Renal cortical epithelial cell (primary cell): ENCODE results near the gene DCUN1D1. TPM values are rescaled to one million over a fixed set of nuclear protein-coding genes. Genes with fewer than 3 reads are reported as not detected.

Experiments used
- DNase-seq: peaks from one replicate; pipeline ENCODE4 v3.0.0-alpha.2; 2011; ENCODE audit warnings: low read depth
- total RNA-seq: library from RNA; depleted of rRNA; stranded (reverse); fragments of >200 nt; gene quantifications from 2 replicates; pipeline ENCODE4 v1.2.3, GENCODE V29; 2014

Gene DCUN1D1
- total RNA-seq, 1 donor from 2014 or later = 58.2 TPM

GRCh38 chr3:182972387-182972786 lies 8.0 kb downstream of the DCUN1D1 start:
- DNase-seq = no peak

DNA sequence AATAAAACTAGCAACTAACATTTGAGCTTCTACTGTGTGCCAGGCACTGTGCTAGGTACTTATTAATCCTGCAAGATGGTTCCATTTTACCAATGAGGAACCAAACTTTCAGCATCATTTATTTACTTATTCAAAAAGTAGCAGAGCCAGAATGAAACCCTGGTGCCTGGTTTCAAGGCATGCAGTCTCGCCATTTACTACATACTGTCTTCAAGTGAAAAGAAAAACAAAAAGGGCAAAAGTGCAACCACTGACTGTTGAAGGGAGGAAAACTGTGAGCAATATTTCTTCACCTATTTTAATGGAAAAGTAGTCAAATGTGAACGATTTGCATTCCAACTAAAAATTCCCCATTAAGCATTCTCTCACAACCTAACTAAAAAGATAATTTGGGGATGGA lies 8.7 kb downstream of the DCUN1D1 start:
- peak; percentile 79 for DNase-seq

- DNase-seq = no peak
Measured at GRCh38 chr3:182970811-182971418, 9.4 kb downstream of the DCUN1D1 start.

DNA sequence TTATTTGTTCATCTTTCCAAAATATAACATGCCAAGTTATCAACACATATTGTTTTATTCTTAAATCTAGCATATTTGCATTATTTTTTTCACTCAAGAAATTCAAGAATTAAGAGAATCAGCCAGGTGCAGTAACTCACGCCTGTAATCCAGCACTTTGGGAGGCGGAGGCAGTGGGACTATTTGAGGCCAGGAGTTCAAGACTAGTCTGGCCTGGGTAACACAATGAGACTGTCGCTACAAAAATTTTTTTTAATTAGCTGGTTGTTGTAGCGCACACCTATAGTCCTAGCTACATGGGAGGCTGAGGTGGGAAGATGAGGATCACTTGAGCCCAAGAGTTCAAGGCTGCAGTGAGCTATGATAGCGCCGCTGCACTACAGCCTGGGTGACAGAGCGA lies 10.5 kb downstream of the DCUN1D1 start:
- DNase-seq = no peak

GRCh38 chr3:182969277-182969676 lies 11.1 kb downstream of the DCUN1D1 start:
- DNase-seq = peak; percentile 72

- DNase-seq = no peak
Measured at GRCh38 chr3:182967218-182968204, 12.8 kb downstream of the DCUN1D1 start.

DNA sequence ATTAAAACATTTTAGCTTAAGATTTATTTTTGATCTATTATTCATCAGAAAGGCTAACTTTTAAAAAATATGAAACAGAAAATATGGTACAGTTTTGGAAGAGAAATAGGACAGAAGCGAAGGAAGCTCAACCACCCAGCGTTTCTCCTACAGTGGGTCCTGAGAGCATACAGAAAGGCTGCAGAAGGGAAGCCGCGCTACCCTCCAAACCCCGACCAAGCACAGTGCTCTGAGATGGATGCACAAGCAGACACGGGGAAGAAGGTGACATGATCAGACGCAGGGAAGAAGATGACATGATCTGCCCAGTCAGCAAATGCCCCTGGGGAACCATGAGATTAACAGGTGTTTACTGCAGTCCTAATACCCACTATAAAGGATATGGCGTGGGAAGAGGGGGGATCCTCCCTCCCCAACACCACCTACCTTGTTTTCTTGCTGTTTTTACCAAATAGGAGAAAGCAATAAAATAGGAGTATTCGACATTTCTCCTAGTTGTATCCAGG lies 14.4 kb downstream of the DCUN1D1 start:
- no peak for DNase-seq

- no peak for DNase-seq
Measured at GRCh38 chr3:182964179-182964578, 16.2 kb downstream of the DCUN1D1 start.

DNA sequence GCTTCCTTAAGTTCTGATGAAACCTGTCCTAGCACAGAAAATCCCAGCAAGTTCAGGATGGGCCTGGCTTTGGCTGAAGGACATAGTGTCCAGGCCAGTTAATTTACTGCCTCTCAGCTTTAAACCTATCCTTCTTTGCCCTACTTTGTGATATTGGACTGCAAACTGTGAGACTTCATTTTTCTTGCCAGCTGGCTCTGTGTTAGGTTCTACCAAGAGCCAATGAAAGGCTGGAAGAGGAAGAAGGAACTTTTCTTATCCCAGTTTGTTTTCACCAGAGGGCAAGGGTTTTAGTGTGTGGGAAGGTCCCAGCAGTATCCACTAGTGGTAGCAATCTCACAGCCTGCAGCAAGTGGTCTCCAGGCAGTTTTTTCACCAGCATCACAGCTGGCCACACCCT lies 18.2 kb downstream of the DCUN1D1 start:
- DNase-seq = no peak

- no peak for DNase-seq
Measured at GRCh38 chr3:182959474-182960350, 20.6 kb downstream of the DCUN1D1 start.

GRCh38 chr3:182957676-182958266 lies 22.6 kb downstream of the DCUN1D1 start:
- DNase-seq = no peak

DNA sequence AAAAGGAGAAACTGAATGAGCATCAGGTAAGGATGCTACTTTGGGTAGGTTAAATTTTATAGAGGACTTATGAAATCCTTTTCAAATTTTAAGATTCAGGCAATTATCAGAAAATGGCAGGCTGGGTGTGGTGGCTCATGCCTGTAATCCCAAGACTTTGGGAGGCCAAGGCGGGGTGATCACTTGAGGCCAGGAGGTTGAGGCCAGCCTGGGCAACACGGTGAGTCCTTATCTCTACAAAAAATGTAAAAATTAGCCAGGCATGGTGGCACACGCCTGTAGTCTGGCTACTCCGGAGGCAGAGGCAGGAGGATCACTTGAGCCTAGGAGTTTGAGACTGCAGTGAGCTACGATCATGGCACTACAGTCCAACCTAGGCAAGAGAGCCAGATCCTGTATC lies 23.1 kb downstream of the DCUN1D1 start:
- DNase-seq = no peak

GRCh38 chr3:182954553-182955235 lies 25.6 kb downstream of the DCUN1D1 start:
- DNase-seq = peak; percentile 43

GRCh38 chr3:182949688-182950087 lies 30.6 kb downstream of the DCUN1D1 start:
- DNase-seq = no peak

DNA sequence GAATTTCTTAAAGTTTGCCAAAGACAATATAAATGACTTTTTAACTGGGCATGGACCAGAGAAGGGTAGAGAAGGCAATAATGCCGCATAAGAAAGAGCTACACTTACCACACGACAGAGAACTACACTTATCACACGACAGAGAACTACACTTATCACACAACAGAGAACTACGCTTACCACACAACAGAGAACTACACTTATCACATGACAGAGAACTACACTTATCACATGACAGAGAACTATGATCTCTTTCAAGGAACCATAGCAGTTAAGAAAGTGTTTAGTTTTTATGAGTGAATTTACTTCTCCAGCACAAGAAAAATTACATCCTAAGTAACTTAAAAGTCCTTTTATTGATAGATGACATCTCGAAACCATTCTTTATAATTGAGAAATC lies 32.0 kb downstream of the DCUN1D1 start:
- no peak for DNase-seq

DNA sequence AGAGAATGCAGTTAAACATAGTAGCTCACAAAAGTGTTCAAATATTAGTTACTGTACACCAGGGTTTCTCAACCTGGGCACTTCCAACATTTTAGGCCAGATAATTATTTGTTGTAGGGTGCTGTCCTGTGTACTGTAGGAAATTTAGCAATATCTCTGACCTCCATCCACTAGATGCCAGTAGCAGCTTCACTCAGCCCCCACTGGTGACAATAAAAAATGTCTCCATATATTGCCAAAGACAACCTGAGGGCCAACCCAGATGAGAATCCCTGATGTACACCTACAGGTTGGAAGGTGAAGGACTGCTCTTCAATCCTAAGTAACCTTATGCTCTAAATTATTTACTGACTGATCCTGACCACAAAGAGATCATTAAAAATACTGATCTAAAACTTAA lies 32.5 kb downstream of the DCUN1D1 start:
- DNase-seq = no peak

DNA sequence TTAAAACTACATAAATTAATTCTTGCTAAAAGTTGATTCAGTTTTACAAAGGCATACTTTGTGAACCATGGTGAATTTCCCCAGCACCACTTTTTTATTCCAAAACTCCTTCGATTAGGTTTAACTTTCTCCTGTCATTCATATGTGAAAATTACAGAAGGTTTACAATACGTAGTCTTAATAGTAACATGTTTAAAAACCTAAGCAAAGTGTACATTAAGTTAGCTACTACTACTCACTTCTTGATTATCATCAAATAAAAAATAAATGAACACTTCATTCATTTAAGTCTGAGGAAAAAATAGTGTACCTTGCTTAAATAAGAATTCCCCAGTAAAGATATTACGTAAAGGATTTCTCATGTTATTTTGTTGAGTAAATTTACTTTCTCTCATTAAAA lies 38.6 kb downstream of the DCUN1D1 start:
- DNase-seq = no peak

GRCh38 chr3:182940266-182940808 lies 40.0 kb downstream of the DCUN1D1 start:
- no peak for DNase-seq

DNA sequence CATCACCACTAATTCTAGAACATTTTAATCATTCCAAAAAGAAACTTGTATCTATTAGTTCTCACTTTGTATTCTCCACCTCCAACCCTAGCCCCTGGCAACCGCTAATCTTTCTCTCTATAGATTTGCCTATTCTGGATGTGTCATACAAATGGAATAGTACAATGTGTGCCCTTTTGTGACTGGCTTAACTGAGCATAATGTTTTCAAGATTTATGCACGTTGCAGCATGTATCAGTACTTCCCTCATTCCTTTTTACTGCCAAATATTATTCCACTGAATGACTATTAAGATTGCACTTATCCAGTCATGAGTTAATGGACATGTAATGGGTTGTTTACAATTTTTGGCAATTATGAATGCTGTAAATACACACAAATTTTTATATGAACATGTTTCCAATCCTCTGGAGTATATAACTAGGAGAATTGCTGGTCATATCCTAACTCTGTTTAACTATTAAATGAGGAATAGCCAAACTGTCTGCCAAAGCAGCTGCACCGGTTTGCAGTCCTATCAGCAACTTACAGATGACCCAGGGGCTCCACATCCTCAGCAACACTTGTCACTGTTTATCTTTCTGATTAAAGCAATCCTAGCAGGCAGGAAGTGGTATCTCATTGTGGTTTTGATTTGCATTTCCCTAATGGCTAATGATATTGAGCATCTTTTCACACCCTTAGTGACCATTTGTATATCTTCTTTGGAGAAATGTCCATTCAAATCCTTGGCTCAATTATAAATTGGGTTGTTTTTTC lies 42.9 kb downstream of the DCUN1D1 start:
- DNase-seq = no peak

DNA sequence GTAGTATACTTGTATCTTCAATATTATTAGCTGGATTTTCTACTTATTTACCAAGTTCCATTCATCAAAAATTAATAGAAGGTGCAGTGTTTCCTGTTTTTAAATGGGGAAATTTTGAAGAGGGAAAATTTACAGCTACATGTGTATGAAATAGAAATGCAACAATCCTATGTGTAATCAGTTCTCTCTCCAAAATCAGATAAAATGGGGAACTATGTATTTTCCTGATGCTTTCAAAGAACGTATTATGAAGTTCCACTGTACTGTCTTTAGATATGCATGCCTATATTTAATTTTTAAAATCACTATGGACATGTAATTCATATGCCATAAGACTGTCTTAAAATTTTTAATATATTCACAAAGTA lies 43.4 kb downstream of the DCUN1D1 start:
- DNase-seq = no peak
